ENCODE data around the gene KLC4. TPM values are rescaled to one million over a fixed set of nuclear protein-coding genes. Genes with fewer than 3 reads are reported as not detected.

Gene KLC4
- polyA plus RNA-seq, 1 donor from 2014 or later, result 10.2 TPM

DNA sequence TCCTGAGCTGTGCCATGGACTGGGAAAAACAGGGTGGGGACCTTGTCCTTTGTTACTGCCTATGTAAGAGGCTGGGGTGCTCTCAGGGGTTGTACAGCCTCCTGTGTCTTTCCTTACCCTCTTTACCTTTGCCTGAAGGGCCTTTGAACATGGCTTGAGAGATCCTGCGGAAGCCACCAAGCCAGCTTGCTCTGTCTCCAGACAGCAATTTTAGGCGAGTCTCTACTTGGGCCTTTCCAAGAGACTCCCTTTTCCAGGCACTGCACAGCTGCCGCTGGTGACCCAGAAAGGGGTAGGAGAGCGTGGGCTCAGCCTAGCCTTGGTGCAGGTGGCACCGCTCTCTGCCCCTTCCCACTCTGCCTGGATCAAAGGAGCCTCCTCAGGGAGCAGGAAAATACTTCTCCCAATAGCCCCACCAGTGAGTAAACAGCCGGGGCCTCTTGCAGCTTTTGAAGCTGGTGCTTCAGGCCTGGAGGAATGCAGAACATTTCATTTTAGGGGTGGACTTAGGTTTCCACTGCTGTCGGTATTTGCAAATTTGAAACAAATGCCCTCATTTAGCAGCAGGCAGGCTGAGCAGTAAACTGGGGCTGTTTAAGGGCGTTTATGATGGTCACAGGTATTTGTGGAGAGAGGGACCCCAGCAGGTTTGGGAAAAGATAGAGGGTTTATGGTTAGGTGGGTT, 30.6 kb downstream of the KLC4 start:
- no peaks in the 10 kb centered on the region for H3K9me3 Mint-ChIP-seq
- no peak overlapping the region for H3K4me3 Mint-ChIP-seq
- H3K27me3 Mint-ChIP-seq, result peaks cover 3% of the 10 kb centered on the region
- no peak overlapping the region for H3K27ac Mint-ChIP-seq
- peaks cover 0 to 4% (median 1%) of the 10 kb centered on the region in 3 donors for H3K4me1 Mint-ChIP-seq
- no peaks in the 10 kb centered on the region for H3K36me3 Mint-ChIP-seq

DNA sequence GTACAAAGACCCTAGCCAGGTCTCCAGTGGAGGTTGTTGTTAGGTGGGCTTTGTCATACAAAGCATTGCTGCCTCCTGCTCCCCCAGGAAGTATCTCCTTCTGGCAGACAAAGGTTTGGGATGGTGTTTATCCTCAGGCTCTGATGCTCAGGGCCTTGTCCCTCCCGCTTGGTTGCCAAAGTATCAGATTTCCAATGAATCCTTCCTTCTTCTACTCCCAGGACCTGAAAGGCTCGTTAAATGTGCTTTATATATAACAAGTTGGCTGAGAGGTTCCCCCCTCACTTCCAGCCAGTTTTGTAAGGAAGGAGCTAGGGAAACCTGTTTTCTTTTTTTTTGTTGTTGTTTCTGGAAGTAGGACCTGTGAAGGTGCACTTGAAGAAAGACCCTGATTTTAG, 31.1 kb downstream of the KLC4 start:
- no peak overlapping the region for H3K4me3 Mint-ChIP-seq
- no peak overlapping the region for H3K27ac Mint-ChIP-seq
- no peaks in the 10 kb centered on the region for H3K9me3 Mint-ChIP-seq
- H3K4me1 Mint-ChIP-seq, result peaks cover 0 to 4% (median 1%) of the 10 kb centered on the region in 3 donors
- H3K27me3 Mint-ChIP-seq, result peaks cover 3% of the 10 kb centered on the region
- H3K36me3 Mint-ChIP-seq, result no peaks in the 10 kb centered on the region

DNA sequence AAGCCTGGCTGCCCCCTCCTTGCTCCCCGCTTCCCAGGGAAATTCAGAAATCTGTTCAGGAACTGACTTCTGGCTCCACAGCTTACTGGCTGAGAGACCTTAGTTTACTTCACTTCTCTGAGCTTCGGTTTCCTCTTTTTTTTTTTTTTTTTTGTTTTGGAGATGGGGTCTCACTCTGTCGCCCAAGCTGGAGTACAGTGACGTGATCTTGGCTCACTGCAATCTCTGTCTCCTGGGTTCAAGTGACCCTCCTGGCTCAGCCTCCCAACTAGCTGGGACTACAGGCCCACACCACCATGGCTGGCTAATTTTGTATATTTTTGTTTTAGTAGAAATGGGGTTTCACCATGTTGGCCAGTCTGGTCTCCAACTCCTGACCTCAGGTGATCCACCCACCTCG, 31.6 kb downstream of the KLC4 start:
- no peaks in the 10 kb centered on the region for H3K36me3 Mint-ChIP-seq
- peaks cover 0 to 4% (median 1%) of the 10 kb centered on the region in 3 donors for H3K4me1 Mint-ChIP-seq
- H3K4me3 Mint-ChIP-seq, result no peak overlapping the region

DNA sequence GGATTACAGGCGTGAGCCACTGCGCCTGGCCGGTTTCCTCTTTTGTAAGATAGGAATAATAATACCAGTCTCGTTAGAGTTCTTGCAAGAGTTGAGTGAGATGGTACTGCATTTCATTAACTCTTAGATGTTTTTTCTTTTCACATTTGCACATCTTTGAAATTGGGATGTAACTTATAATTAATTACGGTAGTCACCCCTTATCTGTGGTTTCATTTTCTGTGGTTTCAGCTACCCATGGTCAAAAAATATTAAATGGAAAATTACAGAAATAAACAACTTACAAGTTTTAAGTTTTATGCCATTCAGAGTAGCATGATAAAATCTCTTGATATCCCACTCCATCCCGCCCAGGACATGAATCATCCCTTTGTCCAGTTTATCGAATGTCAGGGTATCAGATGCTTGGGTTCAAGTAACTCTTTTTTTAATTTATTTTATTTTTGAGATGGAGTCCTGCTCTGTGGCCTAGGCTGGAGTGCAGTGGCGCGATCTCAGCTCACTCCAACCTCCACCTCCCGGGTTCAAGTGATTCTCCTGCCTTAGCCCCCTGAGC, 32.1 kb downstream of the KLC4 start:
- no peak overlapping the region for H3K4me3 Mint-ChIP-seq
- H3K4me1 Mint-ChIP-seq, result peaks cover 0 to 2% (median 1%) of the 10 kb centered on the region in 3 donors
- peaks cover 3% of the 10 kb centered on the region for H3K27me3 Mint-ChIP-seq
- H3K36me3 Mint-ChIP-seq, result no peaks in the 10 kb centered on the region
- H3K9me3 Mint-ChIP-seq, result no peaks in the 10 kb centered on the region
- H3K27ac Mint-ChIP-seq, result no peak overlapping the region

More for the DNA sequence above, 31.6 kb downstream of the KLC4 start:
- Mint-ChIP-seq H3K27ac (no peak overlapping the region), H3K27me3 (peaks cover 3% of the 10 kb centered on the region), H3K9me3 (no peaks in the 10 kb centered on the region)

DNA sequence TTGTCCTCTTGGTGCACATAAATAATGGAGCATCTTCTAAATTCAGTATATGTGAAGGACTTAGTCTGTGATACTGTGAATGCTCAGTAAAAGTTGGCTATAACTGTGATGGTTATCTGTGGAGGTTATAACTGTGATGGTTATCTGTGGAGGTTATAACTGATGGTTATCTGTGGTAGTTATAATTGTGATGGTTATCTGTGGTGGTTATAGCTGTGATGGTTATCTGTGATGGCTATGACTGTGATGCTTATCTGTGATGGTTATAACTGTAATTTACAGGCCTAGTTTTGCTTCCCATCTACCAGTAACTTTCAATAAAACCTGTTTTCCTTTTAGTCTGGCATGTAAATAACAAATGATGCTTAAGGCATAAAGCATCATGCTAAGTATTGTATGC, 33.2 kb downstream of the KLC4 start:
- Mint-ChIP-seq H3K36me3 (no peaks in the 10 kb centered on the region), H3K27me3 (no peaks in the 10 kb centered on the region), H3K9me3 (no peaks in the 10 kb centered on the region), H3K4me1 (peaks cover 0 to 2% (median 1%) of the 10 kb centered on the region in 3 donors), H3K4me3 (no peak overlapping the region), H3K27ac (no peak overlapping the region)

- no peak overlapping the region for H3K27ac Mint-ChIP-seq
- peaks cover 2% of the 10 kb centered on the region for H3K27me3 Mint-ChIP-seq
- no peaks in the 10 kb centered on the region for H3K36me3 Mint-ChIP-seq
- peaks cover 0 to 2% (median 1%) of the 10 kb centered on the region in 3 donors for H3K4me1 Mint-ChIP-seq
- no peaks in the 10 kb centered on the region for H3K9me3 Mint-ChIP-seq
- H3K4me3 Mint-ChIP-seq, result peak overlapping the region in 1 of 4 donors; percentile 77
Measured at GRCh38 chr6:43093436-43094289, 34.2 kb downstream of the KLC4 start.

DNA sequence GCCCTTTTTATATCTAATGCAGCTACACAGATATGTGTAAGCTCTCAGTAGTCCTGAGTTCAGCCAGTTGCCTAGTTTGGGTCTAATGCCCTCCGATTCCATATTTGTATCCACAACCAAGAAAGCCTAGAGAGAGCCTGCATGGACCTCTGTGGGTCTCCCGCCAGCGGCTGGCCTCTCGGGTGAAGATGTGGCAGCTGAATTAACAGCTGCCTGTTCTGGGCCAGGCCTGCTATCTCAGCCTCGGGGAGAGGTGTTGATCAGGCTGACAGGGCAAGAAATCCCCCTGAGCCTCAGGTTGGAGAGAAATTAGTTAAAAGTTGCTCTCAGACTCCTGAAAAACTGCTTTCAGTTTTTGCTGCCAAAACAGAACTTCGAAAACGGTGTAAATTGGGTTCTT, 36.5 kb downstream of the KLC4 start:
- Mint-ChIP-seq H3K27me3 (peaks cover 2% of the 10 kb centered on the region), H3K9me3 (no peaks in the 10 kb centered on the region), H3K36me3 (no peaks in the 10 kb centered on the region), H3K27ac (no peak overlapping the region), H3K4me3 (no peak overlapping the region), H3K4me1 (peaks cover 0 to 2% (median 1%) of the 10 kb centered on the region in 3 donors)

GRCh38 chr6:43096451-43097097, 37.1 kb downstream of the KLC4 start:
- Mint-ChIP-seq H3K4me1 (peaks cover 0 to 2% (median 1%) of the 10 kb centered on the region in 3 donors), H3K36me3 (no peaks in the 10 kb centered on the region), H3K27ac (no peak overlapping the region), H3K9me3 (no peaks in the 10 kb centered on the region), H3K27me3 (peaks cover 2% of the 10 kb centered on the region), H3K4me3 (no peak overlapping the region)

GRCh38 chr6:43097098-43097489, 37.7 kb downstream of the KLC4 start:
- Mint-ChIP-seq H3K27me3 (peaks cover 2% of the 10 kb centered on the region), H3K36me3 (no peaks in the 10 kb centered on the region), H3K9me3 (no peaks in the 10 kb centered on the region), H3K27ac (no peak overlapping the region), H3K4me1 (peaks cover 0 to 2% (median 1%) of the 10 kb centered on the region in 3 donors), H3K4me3 (no peak overlapping the region)

GRCh38 chr6:43097502-43097901, 38.1 kb downstream of the KLC4 start:
- Mint-ChIP-seq H3K9me3 (no peaks in the 10 kb centered on the region), H3K27me3 (peaks cover 2% of the 10 kb centered on the region), H3K27ac (no peak overlapping the region), H3K36me3 (no peaks in the 10 kb centered on the region), H3K4me1 (peaks cover 0 to 2% (median 1%) of the 10 kb centered on the region in 3 donors), H3K4me3 (no peak overlapping the region)

- Mint-ChIP-seq H3K4me3 (no peak overlapping the region), H3K27me3 (peaks cover 2% of the 10 kb centered on the region), H3K4me1 (peaks cover 0 to 2% (median 0%) of the 10 kb centered on the region in 3 donors), H3K36me3 (peaks cover 1% of the 10 kb centered on the region), H3K27ac (no peak overlapping the region), H3K9me3 (no peaks in the 10 kb centered on the region)
Measured at GRCh38 chr6:43101497-43101896, 42.1 kb downstream of the KLC4 start.

DNA sequence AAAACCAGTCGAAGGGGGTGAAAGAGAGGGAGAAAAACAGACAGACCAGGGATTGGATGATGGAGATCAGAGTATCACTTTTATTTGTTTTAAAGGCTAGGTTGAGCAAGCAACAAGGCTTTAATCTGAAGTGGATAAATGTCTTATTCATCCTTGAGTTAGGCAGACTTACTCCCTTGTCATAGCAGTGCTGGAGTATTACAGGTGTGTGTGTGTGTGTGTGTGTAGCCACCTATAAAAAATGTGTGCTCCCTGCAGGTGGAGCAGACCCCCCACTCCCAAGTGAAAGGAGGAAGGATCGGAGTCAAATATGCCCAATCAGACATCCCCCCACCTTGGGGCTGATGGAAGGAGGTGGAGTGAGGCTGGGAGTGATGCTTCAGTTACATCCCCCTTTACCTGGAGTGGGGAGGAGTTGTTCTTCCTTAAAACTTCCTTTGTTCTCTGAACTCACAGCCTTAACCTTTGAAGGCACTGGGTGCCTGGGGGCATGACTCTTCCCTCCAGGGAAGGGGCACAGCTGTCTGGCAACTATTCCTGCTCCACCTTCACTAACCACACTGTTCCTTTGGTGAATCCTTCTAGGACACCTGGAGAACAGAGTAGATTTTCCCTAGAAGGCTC, 43.9 kb downstream of the KLC4 start:
- H3K4me1 Mint-ChIP-seq, result peaks cover 0 to 2% (median 0%) of the 10 kb centered on the region in 3 donors
- H3K9me3 Mint-ChIP-seq, result no peaks in the 10 kb centered on the region
- H3K36me3 Mint-ChIP-seq, result peaks cover 1% of the 10 kb centered on the region
- H3K27ac Mint-ChIP-seq, result no peak overlapping the region
- peaks cover 2% of the 10 kb centered on the region for H3K27me3 Mint-ChIP-seq
- no peak overlapping the region for H3K4me3 Mint-ChIP-seq

GRCh38 chr6:43105538-43106222, 46.2 kb downstream of the KLC4 start:
- H3K4me1 Mint-ChIP-seq, result peaks cover 0 to 2% (median 0%) of the 10 kb centered on the region in 3 donors
- no peaks in the 10 kb centered on the region for H3K27me3 Mint-ChIP-seq
- peaks cover 1% of the 10 kb centered on the region for H3K36me3 Mint-ChIP-seq
- no peak overlapping the region for H3K4me3 Mint-ChIP-seq
- no peak overlapping the region for H3K27ac Mint-ChIP-seq
- no peaks in the 10 kb centered on the region for H3K9me3 Mint-ChIP-seq
